ENCODE data around the gene RAB11B. TPM values are rescaled to one million over a fixed set of nuclear protein-coding genes. Genes with fewer than 3 reads are reported as not detected.
"Not testable (repeated sequence)": the region's sequence is repeated elsewhere in the genome, so short reads cannot be mapped to it uniquely, and the experiment has no call there.

Gene RAB11B
- total RNA-seq, 1 donor from 2014 or later: 70.8 TPM

GRCh38 chr19:8430650-8431049 is 40.5 kb downstream of the RAB11B start:
- TF ChIP-seq CTCF (IDR thresholded peaks at IDR 0.05): no peak
- intact Hi-C loops (cut with DNase I): no loop called here
- Histone ChIP-seq H3K4me3 (no peak overlapping the region), H3K4me1 (peaks cover 0 to 11% of the 10 kb centered on the region in 2 donors), H3K27me3 (no peaks in the 10 kb centered on the region), H3K27ac (no peak overlapping the region), H3K9me3 (no peaks in the 10 kb centered on the region), H3K36me3 (peaks cover 23 to 28% of the 10 kb centered on the region in 2 donors)
- no peak for DNase-seq (ENCODE audit: low spot score in 2 of 2)

- no peak overlapping the region for H3K4me3 ChIP-seq
- TF ChIP-seq CTCF (IDR thresholded peaks at IDR 0.05): no peak
- H3K27me3 ChIP-seq: no peaks in the 10 kb centered on the region
- no peak overlapping the region for H3K27ac ChIP-seq
- peaks cover 0 to 11% of the 10 kb centered on the region in 2 donors for H3K4me1 ChIP-seq
- intact Hi-C loops (cut with DNase I): no loop called here
- H3K9me3 ChIP-seq: no peaks in the 10 kb centered on the region
- DNase-seq (ENCODE audit: low spot score in 2 of 2): no peak
- H3K36me3 ChIP-seq: peaks cover 11 to 18% of the 10 kb centered on the region in 2 donors
Observed at GRCh38 chr19:8438236-8438635, 48.1 kb downstream of the RAB11B start.

- no peak for DNase-seq (ENCODE audit: low spot score in 2 of 2)
- Histone ChIP-seq H3K4me3 (no peak overlapping the region), H3K27me3 (no peaks in the 10 kb centered on the region), H3K4me1 (peaks cover 10 to 12% of the 10 kb centered on the region in 2 donors), H3K27ac (no peak overlapping the region), H3K9me3 (no peaks in the 10 kb centered on the region), H3K36me3 (peaks cover 11 to 18% of the 10 kb centered on the region in 2 donors)
- intact Hi-C loops (cut with DNase I): no loop called here
- no peak for TF ChIP-seq CTCF (IDR thresholded peaks at IDR 0.05)
Observed at GRCh38 chr19:8441725-8442544, 51.8 kb downstream of the RAB11B start.

- intact Hi-C loops (cut with DNase I): loop anchor here (1.0 to 2.0 kb wide), 4 partner anchors 20 to 81 kb away; partner anchors contain the start of genes MARCHF2 and ZNF414
- not testable (repeated sequence) for DNase-seq (ENCODE audit: low spot score in 2 of 2)
Observed at GRCh38 chr19:8444140-8444676, 54.0 kb downstream of the RAB11B start.

GRCh38 chr19:8444677-8445487 is 54.7 kb downstream of the RAB11B start, which contains the start of gene HNRNPM:
Gene HNRNPM (plus strand): TSS chr19:8444975. CDS start chr19:8444999, 24 bp downstream.
- Histone ChIP-seq H3K27me3 (no peaks in the 10 kb centered on the region), H3K27ac (peak within 1 kb of the TSS; percentile 93 to 98), H3K4me3 (peak within 1 kb of the TSS; percentile 81 to 96), H3K4me1 (peaks cover 12 to 28% of the 10 kb centered on the region in 2 donors), H3K9me3 (no peaks in the 10 kb centered on the region), H3K36me3 (no peaks in the 10 kb centered on the region)
- TF ChIP-seq CTCF (IDR thresholded peaks at IDR 0.05): no peak
- peak; percentile 97 to 100 for DNase-seq (ENCODE audit: low spot score in 2 of 2)
- intact Hi-C loops (cut with DNase I): loop anchor here (1.0 to 2.0 kb wide), 4 partner anchors 21 to 82 kb away; partner anchors contain the start of genes MARCHF2 and ZNF414

More at GRCh38 chr19:8444140-8444676, 54.0 kb downstream of the RAB11B start:
- H3K9me3 ChIP-seq, H3K36me3 ChIP-seq, H3K27me3 ChIP-seq: not testable (repeated sequence)
- peaks cover 12 to 27% of the 10 kb centered on the region in 2 donors for H3K4me1 ChIP-seq
- H3K27ac ChIP-seq: peak overlapping the region; percentile 70 to 98
- H3K4me3 ChIP-seq: peak overlapping the region; percentile 81 to 96
